Activated B cell treated with CpG ODN at 0.5 μM for 24 hours (primary cell): ENCODE measurements around the gene ENO1. TPM values are rescaled to one million over a fixed set of nuclear protein-coding genes. Genes with fewer than 3 reads are reported as not detected.

ENCODE experiments used
- ATAC-seq: fragments of 200-7000 bp; cut with Tn5 transposase; one replicate; pipeline ENCODE4 v1.10.0; 2021; ENCODE audit warnings: low read depth, mild to moderate bottlenecking, moderate library complexity
- CTCF ChIA-PET: fragments of 350-600 bp; sonication (Branson Sonifier 250); formaldehyde crosslinking; loops from one replicate; lab custom pipeline; 2021; ENCODE audit warnings: antibody characterized with exemption; lab: Charles Lee
- POLR2A ChIA-PET: fragments of 350-600 bp; sonication (Branson Sonifier 250); formaldehyde crosslinking; loops from one replicate; lab custom pipeline; 2021; ENCODE audit warnings: antibody characterized with exemption; lab: Charles Lee
- DNase-seq: peaks from one replicate; pipeline ENCODE4 v3.0.0; 2022
- H3K27ac Mint-ChIP-seq: one replicate; pipeline ENCODE4 v1.8.0; 2020; ENCODE audit warnings: mixed read lengths
- H3K27me3 Mint-ChIP-seq: one replicate; pipeline ENCODE4 v1.8.0; 2021; ENCODE audit warnings: mixed read lengths
- H3K36me3 Mint-ChIP-seq: one replicate; pipeline ENCODE4 v1.8.0; 2021; ENCODE audit warnings: low read depth, mixed read lengths
- H3K4me1 Mint-ChIP-seq: one replicate; pipeline ENCODE4 v1.8.0; 2021; ENCODE audit warnings: mixed read lengths
- H3K4me3 Mint-ChIP-seq: one replicate; pipeline ENCODE4 v1.8.0; 2020; ENCODE audit warnings: mild to moderate bottlenecking, mixed read lengths
- H3K9me3 Mint-ChIP-seq: one replicate; pipeline ENCODE4 v1.8.0; 2020; ENCODE audit warnings: mixed read lengths
- CTCF ChIP-seq: fragments of 200-600 bp; IDR thresholded peaks from one replicate; pipeline ENCODE4 v1.8.0; 2022; ENCODE audit warnings: antibody characterized with exemption, mild to moderate bottlenecking
- intact Hi-C: fragments of 100-400 bp; cut with micrococcal nuclease; formaldehyde crosslinking; loops from one replicate; pipeline ENCODE4 v1.15.1; 2024
- total RNA-seq: library from RNA; stranded (reverse); gene quantifications from 2 replicates; pipeline ENCODE4 v1.2.3, GENCODE V29; 2022

Gene ENO1
- total RNA-seq, 1 donor from 2014 or later: 837 TPM

- H3K9me3 Mint-ChIP-seq: no peaks in the 10 kb centered on the region
- no peak for DNase-seq
- no peak overlapping the region for H3K27ac Mint-ChIP-seq
- TF ChIP-seq CTCF: no peak
- ChIA-PET POLR2A (no interaction called here), CTCF (interaction anchor here (0.6 to 1.7 kb wide), 2 partner anchors 21 to 469 kb away, joined by 3 to 4 read pairs; no protein-coding TSS in a partner anchor)
- H3K4me3 Mint-ChIP-seq: no peak overlapping the region
- intact Hi-C loops: no loop called here
- no peaks in the 10 kb centered on the region for H3K27me3 Mint-ChIP-seq
- peaks cover 13% of the 10 kb centered on the region for H3K4me1 Mint-ChIP-seq
- peaks cover 2% of the 10 kb centered on the region for H3K36me3 Mint-ChIP-seq
- ATAC-seq: no peak
These were observed 5.0 kb upstream of the ENO1 start for GRCh38 chr1:8883491-8883890.

GRCh38 chr1:8879922-8880676 is 1.6 kb upstream of the ENO1 start:
- no peak for DNase-seq
- H3K27ac Mint-ChIP-seq: peak overlapping the region; percentile 96
- ATAC-seq: no peak
- POLR2A ChIA-PET: interaction anchor here (0.5 to 4.1 kb wide), 6 partner anchors 16 to 409 kb away, joined by 3 to 30 read pairs (median 4); no protein-coding TSS in a partner anchor
- peaks cover 22% of the 10 kb centered on the region for H3K36me3 Mint-ChIP-seq
- H3K4me3 Mint-ChIP-seq: peak overlapping the region; percentile 90
- no peak for TF ChIP-seq CTCF
- H3K27me3 Mint-ChIP-seq: no peaks in the 10 kb centered on the region
- peaks cover 35% of the 10 kb centered on the region for H3K4me1 Mint-ChIP-seq
- intact Hi-C loops: loop anchor here (2.0 to 10.0 kb wide), 7 partner anchors 63 to 1178 kb away; partner anchors contain the start of genes PER3, RERE and SLC25A33
- CTCF ChIA-PET: interaction anchor here (0.6 to 4.2 kb wide), 4 partner anchors 18 to 616 kb away, joined by 3 to 21 read pairs (median 4); no protein-coding TSS in a partner anchor
- no peaks in the 10 kb centered on the region for H3K9me3 Mint-ChIP-seq

GRCh38 chr1:8879464-8879921 is 1.0 kb upstream of the ENO1 start:
- H3K27me3 Mint-ChIP-seq: no peaks in the 10 kb centered on the region
- ChIA-PET CTCF (interaction anchor here (0.6 to 4.2 kb wide), 3 partner anchors 17 to 616 kb away, joined by 3 to 21 read pairs (median 5); no protein-coding TSS in a partner anchor), POLR2A (interaction anchor here (0.6 to 4.1 kb wide), 10 partner anchors 12 to 899 kb away, joined by 3 to 33 read pairs (median 9); partner anchors contain the start of genes GPR157 and RERE)
- peaks cover 40% of the 10 kb centered on the region for H3K4me1 Mint-ChIP-seq
- DNase-seq (no peak), ATAC-seq (no peak)
- intact Hi-C loops: loop anchor here (2.0 to 10.0 kb wide), 7 partner anchors 62 to 1177 kb away; partner anchors contain the start of genes PER3, RERE and SLC25A33
- H3K36me3 Mint-ChIP-seq: peaks cover 27% of the 10 kb centered on the region
- peak overlapping the region; percentile 90 for H3K4me3 Mint-ChIP-seq
- peak overlapping the region; percentile 96 for H3K27ac Mint-ChIP-seq
- no peaks in the 10 kb centered on the region for H3K9me3 Mint-ChIP-seq
- TF ChIP-seq CTCF: no peak

- no peaks in the 10 kb centered on the region for H3K9me3 Mint-ChIP-seq
- H3K4me3 Mint-ChIP-seq: peak overlapping the region; percentile 95
- H3K36me3 Mint-ChIP-seq: peaks cover 32% of the 10 kb centered on the region
- peak; percentile 79 for ATAC-seq
- intact Hi-C loops: loop anchor here (1.0 to 10.0 kb wide), 8 partner anchors 20 to 1177 kb away; partner anchors contain the start of genes PER3, RERE and SLC25A33
- peaks cover 43% of the 10 kb centered on the region for H3K4me1 Mint-ChIP-seq
- POLR2A ChIA-PET: interaction anchor here (0.6 to 4.1 kb wide), 23 partner anchors 7 to 918 kb away, joined by 3 to 33 read pairs (median 5); partner anchors contain the start of genes GPR157 and RERE
- H3K27ac Mint-ChIP-seq: peak overlapping the region; percentile 96
- CTCF ChIA-PET: interaction anchor here (1.7 to 4.2 kb wide), 2 partner anchors 16 to 19 kb away, joined by 5 to 21 read pairs; no protein-coding TSS in a partner anchor
- no peaks in the 10 kb centered on the region for H3K27me3 Mint-ChIP-seq
- peak; percentile 100 for DNase-seq
- TF ChIP-seq CTCF: no peak
These were observed 395 bp upstream of the ENO1 start for GRCh38 chr1:8878698-8879463.
